HepG2 (cell line): ENCODE data around the gene SNHG17.

Experiments
- CCDC6 ChIP-seq: sonication (generic); formaldehyde crosslinking; IDR thresholded peaks from 2 replicates; pipeline ENCODE4 v1.8.1; 2022; ENCODE audit warnings: mild to moderate bottlenecking, missing genetic modification reagents, moderate library complexity
- CTCF ChIP-seq: sonication (generic); formaldehyde crosslinking; IDR thresholded peaks from 2 replicates; pipeline ENCODE4 v1.5.0; 2020; ENCODE audit warnings: mild to moderate bottlenecking, missing genetic modification reagents, moderate library complexity
- HNRNPK ChIP-seq: fragments of 200-400 bp; formaldehyde crosslinking; IDR thresholded peaks from 2 replicates; pipeline ENCODE4 v1.6.1; 2018; ENCODE audit warnings: low read length, low read depth, moderate library complexity, mild to moderate bottlenecking; ENCODE audit not compliant: poor library complexity, severe bottlenecking
- NFATC3 ChIP-seq: sonication (generic); formaldehyde crosslinking; IDR thresholded peaks from 2 replicates; pipeline ENCODE4 v1.5.1; 2020; ENCODE audit warnings: mild to moderate bottlenecking, missing genetic modification reagents
- POLR2A ChIP-seq, 2 experiments: IDR thresholded peaks; 2 replicates each; pipeline ENCODE4 v1.6.1; 2011; ENCODE audit warnings: low read depth in 2 of 2, low read length in 2 of 2, mild to moderate bottlenecking in 1 of 2, moderate library complexity in 1 of 2; ENCODE audit not compliant: insufficient read depth in 1 of 2
- POLR2G ChIP-seq: fragments of 200-400 bp; formaldehyde crosslinking; IDR thresholded peaks from 2 replicates; pipeline ENCODE4 v1.6.1; 2018; ENCODE audit warnings: mild to moderate bottlenecking, low read depth, low read length, moderate library complexity
- RAD21 ChIP-seq: fragments of 450-650 bp; formaldehyde crosslinking; IDR thresholded peaks from 2 replicates; pipeline ENCODE4 v1.5.0; 2020; ENCODE audit warnings: mild to moderate bottlenecking
- REST ChIP-seq, 2 experiments: IDR thresholded peaks; 2 replicates each; pipeline ENCODE4 v1.6.1; 2011 to 2012; ENCODE audit warnings: low read length in 2 of 2, borderline replicate concordance in 1 of 2, low read depth in 1 of 2, mild to moderate bottlenecking in 1 of 2, moderate library complexity in 1 of 2
- TARDBP ChIP-seq: sonication (generic); formaldehyde crosslinking; IDR thresholded peaks from 2 replicates; pipeline ENCODE4 v1.8.0; 2022; ENCODE audit warnings: mild to moderate bottlenecking, missing genetic modification reagents
- ZBTB2 ChIP-seq: sonication (generic); formaldehyde crosslinking; IDR thresholded peaks from 2 replicates; pipeline ENCODE4 v1.8.0; 2022; ENCODE audit warnings: low read depth, missing genetic modification reagents
- ZNF142 ChIP-seq: sonication (generic); formaldehyde crosslinking; IDR thresholded peaks from 2 replicates; pipeline ENCODE4 v1.4.0; 2020; ENCODE audit warnings: missing genetic modification reagents
- ZNF569 ChIP-seq: sonication (generic); formaldehyde crosslinking; IDR thresholded peaks from 2 replicates; pipeline ENCODE4 v1.5.0; 2020; ENCODE audit warnings: mild to moderate bottlenecking, missing genetic modification reagents, moderate library complexity, borderline replicate concordance

GRCh38 chr20:38406476-38406875 lies 28.7 kb downstream of the SNHG17 start:
- TF ChIP-seq ZBTB2 (CRISPR knock-in tag) (no peak), TARDBP (CRISPR knock-in tag) (no peak), POLR2A (IDR thresholded peaks at IDR 0.05; ENCODE audit: insufficient read depth in 1 of 2, low read depth in 2 of 2, low read length in 2 of 2) (no peak), CCDC6 (no peak), RAD21 (CRISPR knock-in tag) (no peak), ZNF142 (CRISPR knock-in tag) (no peak), ZNF569 (CRISPR knock-in tag) (no peak), CTCF (CRISPR knock-in tag) (no peak), HNRNPK (no peak), NFATC3 (no peak), POLR2G (no peak), REST (IDR thresholded peaks at IDR 0.05; ENCODE audit: borderline replicate concordance in 1 of 2, low read depth in 1 of 2, low read length in 2 of 2) (no peak)
